Keratinocyte (primary cell): ENCODE data around the gene SLC25A36.
"Not testable (repeated sequence)": the region's sequence is repeated elsewhere in the genome, so short reads cannot be mapped to it uniquely, and the experiment has no call there.

Experiments used
- EZH2 ChIP-seq: IDR thresholded peaks from one replicate; pipeline ENCODE4 v1.6.1; 2012; ENCODE audit warnings: inconsistent platforms, mild to moderate bottlenecking, low read length, moderate library complexity
- TF ChIP-seq, protein P1 (sequence below), 3 experiments: IDR thresholded peaks in 1 of 3; conservative IDR thresholded peaks in 1 of 3; optimal IDR thresholded peaks in 1 of 3; 2 replicates in 2 of 3; 3 replicates in 1 of 3; pipeline versions ENCODE3 to v1.5.1; 2011; ENCODE audit warnings: low read length in 3 of 3, mild to moderate bottlenecking in 3 of 3, moderate library complexity in 2 of 3, control low read depth in 1 of 3, inconsistent platforms in 1 of 3; ENCODE audit not compliant: insufficient read depth in 2 of 3; ENCODE audit errors: extremely low read depth in 1 of 3

DNA sequence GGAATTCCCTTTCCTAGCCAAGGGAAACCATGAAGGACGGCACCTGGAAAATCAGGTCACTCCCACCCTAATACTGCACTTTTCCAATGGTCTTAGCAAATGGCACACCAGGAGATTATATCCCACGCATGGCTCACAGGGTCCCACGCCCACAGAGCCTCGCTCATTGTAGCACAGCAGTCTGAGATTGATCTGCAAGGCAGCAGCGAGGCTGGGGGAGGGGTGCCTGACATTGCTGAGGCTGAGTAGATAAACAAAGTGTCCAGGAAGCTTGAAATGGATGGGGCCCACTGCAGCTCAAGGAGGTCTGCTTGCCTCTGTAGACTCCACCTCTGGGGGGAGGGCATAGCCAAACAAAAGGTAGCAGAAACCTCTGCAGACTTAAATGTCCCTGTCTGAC lies 46.2 kb downstream of the SLC25A36 start:
- TF ChIP-seq, protein P1, sequence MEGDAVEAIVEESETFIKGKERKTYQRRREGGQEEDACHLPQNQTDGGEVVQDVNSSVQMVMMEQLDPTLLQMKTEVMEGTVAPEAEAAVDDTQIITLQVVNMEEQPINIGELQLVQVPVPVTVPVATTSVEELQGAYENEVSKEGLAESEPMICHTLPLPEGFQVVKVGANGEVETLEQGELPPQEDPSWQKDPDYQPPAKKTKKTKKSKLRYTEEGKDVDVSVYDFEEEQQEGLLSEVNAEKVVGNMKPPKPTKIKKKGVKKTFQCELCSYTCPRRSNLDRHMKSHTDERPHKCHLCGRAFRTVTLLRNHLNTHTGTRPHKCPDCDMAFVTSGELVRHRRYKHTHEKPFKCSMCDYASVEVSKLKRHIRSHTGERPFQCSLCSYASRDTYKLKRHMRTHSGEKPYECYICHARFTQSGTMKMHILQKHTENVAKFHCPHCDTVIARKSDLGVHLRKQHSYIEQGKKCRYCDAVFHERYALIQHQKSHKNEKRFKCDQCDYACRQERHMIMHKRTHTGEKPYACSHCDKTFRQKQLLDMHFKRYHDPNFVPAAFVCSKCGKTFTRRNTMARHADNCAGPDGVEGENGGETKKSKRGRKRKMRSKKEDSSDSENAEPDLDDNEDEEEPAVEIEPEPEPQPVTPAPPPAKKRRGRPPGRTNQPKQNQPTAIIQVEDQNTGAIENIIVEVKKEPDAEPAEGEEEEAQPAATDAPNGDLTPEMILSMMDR (optimal IDR thresholded peaks at IDR 0.05 in 1 of 3, IDR thresholded peaks at IDR 0.05 in 1 of 3, conservative IDR thresholded peaks at IDR 0.05 in 1 of 3; ENCODE audit: extremely low read depth in 1 of 3, insufficient read depth in 2 of 3, low read length in 3 of 3), result not testable (repeated sequence)
- not testable (repeated sequence) for TF ChIP-seq EZH2
